ENCODE data around the gene JARID2.

The JARID2 gene

GRCh38 chr6:15308435-15309213 is 62.8 kb downstream of the JARID2 start:
- TF ChIP-seq FOXP2 (optimal IDR thresholded peaks at IDR 0.05; ENCODE audit: borderline replicate concordance, extremely low read depth, extremely low read length, insufficient read depth) (no peak), POLR2AphosphoS5 (IDR thresholded peaks at IDR 0.05; ENCODE audit: low read depth, low read length) (no peak; the same call in 1 of the 2 replicates), TAF1 (IDR thresholded peaks at IDR 0.05; ENCODE audit: borderline replicate concordance, insufficient read depth, low read length) (no peak), SIN3A (IDR thresholded peaks at IDR 0.05; ENCODE audit: borderline replicate concordance, insufficient read depth, low read length) (no peak), REST (IDR thresholded peaks at IDR 0.05; ENCODE audit: insufficient read depth in 1 of 2, low read depth in 2 of 2, low read length in 2 of 2) (no peak)

- TF ChIP-seq POLR2AphosphoS5 (IDR thresholded peaks at IDR 0.05; ENCODE audit: low read depth, low read length), result no peak
- no peak for TF ChIP-seq REST (IDR thresholded peaks at IDR 0.05; ENCODE audit: insufficient read depth in 1 of 2, low read depth in 2 of 2, low read length in 2 of 2)
- TF ChIP-seq TAF1 (IDR thresholded peaks at IDR 0.05; ENCODE audit: borderline replicate concordance, insufficient read depth, low read length), result no peak
- no peak for TF ChIP-seq SIN3A (IDR thresholded peaks at IDR 0.05; ENCODE audit: borderline replicate concordance, insufficient read depth, low read length)
- TF ChIP-seq FOXP2 (optimal IDR thresholded peaks at IDR 0.05; ENCODE audit: borderline replicate concordance, extremely low read depth, extremely low read length, insufficient read depth), result no peak
These were observed 63.9 kb downstream of the JARID2 start for GRCh38 chr6:15309611-15310283.

- TF ChIP-seq TAF1 (IDR thresholded peaks at IDR 0.05; ENCODE audit: borderline replicate concordance, insufficient read depth, low read length), result no peak
- no peak for TF ChIP-seq POLR2AphosphoS5 (IDR thresholded peaks at IDR 0.05; ENCODE audit: low read depth, low read length)
- no peak for TF ChIP-seq REST (IDR thresholded peaks at IDR 0.05; ENCODE audit: insufficient read depth in 1 of 2, low read depth in 2 of 2, low read length in 2 of 2)
- no peak for TF ChIP-seq FOXP2 (optimal IDR thresholded peaks at IDR 0.05; ENCODE audit: borderline replicate concordance, extremely low read depth, extremely low read length, insufficient read depth)
- no peak for TF ChIP-seq SIN3A (IDR thresholded peaks at IDR 0.05; ENCODE audit: borderline replicate concordance, insufficient read depth, low read length)
These were observed 64.8 kb downstream of the JARID2 start for GRCh38 chr6:15310680-15311079.

- no peak for TF ChIP-seq POLR2AphosphoS5 (IDR thresholded peaks at IDR 0.05; ENCODE audit: low read depth, low read length)
- no peak for TF ChIP-seq FOXP2 (optimal IDR thresholded peaks at IDR 0.05; ENCODE audit: borderline replicate concordance, extremely low read depth, extremely low read length, insufficient read depth)
- no peak for TF ChIP-seq TAF1 (IDR thresholded peaks at IDR 0.05; ENCODE audit: borderline replicate concordance, insufficient read depth, low read length)
- 0 out of 4 replicates have a peak, but pooled peaks of 1 of the 2 experiments have one; percentile 30 for TF ChIP-seq REST (IDR thresholded peaks at IDR 0.05; ENCODE audit: insufficient read depth in 1 of 2, low read depth in 2 of 2, low read length in 2 of 2)
- TF ChIP-seq SIN3A (IDR thresholded peaks at IDR 0.05; ENCODE audit: borderline replicate concordance, insufficient read depth, low read length), result no peak; the same call in 1 of the 2 replicates
These were observed 66.6 kb downstream of the JARID2 start for GRCh38 chr6:15312500-15312899.
